HL-60/S4 (cell line): ENCODE data around the gene MPZ.

Experiments
- in situ Hi-C: fragments of 300-500 bp; cut with MboI; formaldehyde crosslinking; loops from 2 replicates; pipeline ENCODE4 v1.14.3; 2022; ENCODE audit warnings: low sequenced_read_pairs

Gene MPZ

DNA sequence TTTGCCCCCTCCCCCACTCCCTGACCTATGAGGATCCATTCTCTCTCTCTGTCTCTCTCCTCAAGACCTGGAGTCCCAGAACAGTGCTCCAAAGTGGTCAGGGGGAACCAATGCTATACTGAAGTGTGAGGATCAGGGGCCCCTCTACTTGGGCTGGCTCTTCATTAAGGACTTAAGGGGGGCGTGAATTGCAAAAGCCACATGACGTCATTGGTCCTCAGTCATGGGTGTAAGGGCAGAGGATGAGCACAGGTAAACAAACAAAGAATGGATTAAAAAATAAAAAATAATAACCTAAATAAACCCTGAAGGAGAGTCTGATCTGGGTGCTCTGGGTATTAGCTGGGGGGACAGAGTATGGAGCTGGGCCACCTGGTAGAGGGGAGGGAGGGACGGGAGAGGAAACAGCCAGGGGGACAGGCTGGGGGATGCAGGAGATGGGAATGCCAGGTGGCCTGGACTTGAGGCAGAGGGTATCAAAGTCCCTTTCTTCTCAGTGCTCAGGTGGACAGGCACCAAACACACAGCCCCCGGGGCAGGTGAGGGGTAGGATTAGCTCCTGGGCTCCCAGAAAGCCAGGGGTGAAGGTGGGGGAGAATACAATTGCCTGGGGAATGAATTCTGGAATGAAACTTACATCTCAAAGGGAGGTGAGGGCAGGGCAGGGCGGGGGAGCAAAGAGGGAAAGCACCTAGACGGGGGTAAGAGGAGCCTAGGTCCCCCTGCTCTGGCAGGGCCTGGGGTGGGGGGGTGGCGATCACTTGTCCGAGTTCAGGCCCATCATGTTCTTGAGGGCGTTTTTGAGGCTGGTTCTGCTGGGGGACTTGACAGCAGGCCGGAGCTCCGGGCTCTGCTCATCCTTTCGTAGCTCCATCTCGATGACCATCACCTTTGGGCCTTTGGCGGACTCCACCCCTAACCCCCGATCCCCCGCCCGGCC is 4.6 kb downstream of the MPZ start:
- in situ Hi-C loops, result no loop called here

DNA sequence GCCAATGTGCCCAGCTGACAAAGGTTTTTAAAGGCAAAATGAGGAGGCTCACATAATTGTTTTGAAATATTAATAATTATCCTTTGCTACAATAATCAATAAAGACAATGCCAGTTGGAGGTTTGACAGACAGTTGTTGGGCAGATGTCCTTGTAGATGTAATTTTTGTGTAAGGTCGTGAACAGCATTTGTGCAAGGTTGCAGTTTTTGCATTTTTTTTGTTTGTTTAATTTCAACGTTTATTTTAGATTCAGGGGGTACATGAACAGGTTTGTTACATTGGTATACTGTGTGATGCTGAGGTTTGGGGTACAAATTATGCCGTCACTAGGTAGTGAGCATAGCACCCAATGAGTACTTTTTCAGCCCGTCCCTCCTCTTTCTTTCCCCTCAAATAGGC is 9.3 kb downstream of the MPZ start:
- in situ Hi-C loops, result no loop called here

DNA sequence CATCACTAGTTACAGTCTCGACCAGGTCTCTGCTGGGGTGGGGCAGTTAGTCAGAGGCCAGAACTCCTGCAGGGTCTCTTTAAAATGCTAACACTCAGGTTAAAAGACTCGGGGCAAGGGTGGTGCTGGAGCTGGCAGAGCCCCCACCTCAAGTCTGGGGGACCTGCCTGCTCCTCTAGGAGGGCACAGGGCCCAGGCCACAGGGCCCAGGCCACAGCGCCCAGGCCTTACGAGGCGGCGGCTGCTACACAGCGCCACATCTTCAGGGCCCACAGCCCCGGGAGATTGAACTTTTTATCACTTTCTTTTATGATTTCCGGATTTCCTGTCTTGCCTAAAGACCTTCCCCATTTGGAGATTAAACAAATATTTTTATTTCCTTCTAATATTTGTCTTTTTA is 10.4 kb downstream of the MPZ start:
- in situ Hi-C loops, result no loop called here

DNA sequence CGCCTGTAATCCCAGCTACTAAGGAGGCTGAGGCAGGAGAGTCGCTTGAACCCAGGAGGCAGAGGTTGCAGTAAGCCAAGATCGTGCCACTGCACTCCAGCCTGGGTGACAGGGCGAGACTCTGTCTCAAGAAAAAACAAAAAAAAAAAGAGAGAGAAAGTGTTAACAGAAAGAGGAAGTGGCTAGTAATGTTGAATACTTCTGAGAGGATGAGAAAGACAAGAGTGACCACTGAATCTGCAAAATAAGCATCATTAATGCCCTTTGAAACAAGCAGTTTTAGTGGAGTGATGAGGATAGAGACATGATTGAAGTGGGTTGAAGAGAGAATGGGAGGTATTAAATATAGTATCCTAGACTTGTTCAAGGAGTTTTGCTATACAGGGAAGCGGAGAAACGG is 11.7 kb downstream of the MPZ start:
- in situ Hi-C loops, result no loop called here

DNA sequence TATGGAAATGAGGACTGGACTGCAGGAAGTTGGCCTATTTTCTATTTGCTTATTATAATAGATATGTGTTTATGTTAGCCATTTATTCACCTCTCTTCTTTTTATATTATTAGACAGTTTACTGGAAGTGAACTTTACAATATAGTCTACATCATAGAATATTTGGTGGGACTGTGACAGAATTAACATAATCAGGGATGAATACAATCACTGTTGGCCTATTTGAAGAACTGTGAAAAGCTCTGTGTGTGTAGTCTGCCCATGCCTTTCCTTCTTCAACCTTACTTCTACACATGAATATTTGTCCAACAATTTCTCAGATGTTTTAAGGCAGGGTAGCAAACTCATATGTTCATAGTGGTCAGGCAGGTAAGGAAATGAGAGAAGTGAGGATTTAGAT is 12.4 kb downstream of the MPZ start:
- in situ Hi-C loops, result no loop called here

DNA sequence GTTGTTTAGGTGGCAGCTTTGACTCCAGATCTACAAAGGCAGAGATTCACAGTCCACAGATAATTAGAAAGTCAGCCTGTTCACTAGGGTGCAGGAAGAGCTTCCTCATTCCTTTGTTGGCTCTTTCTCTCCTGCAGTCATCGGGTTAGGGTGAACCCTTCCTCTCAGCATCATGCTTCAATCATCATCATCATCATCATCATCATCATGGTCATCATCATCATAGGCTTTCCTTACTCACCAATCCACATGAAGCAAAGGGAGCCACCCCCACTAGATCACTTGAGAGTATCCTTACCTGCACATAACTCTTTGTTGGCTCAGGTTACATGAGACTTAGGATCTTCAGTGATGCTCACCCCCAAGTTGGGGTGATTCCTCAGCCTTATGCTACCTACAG is 19.0 kb downstream of the MPZ start:
- in situ Hi-C loops, result loop anchor here (5.0 kb wide), 1 partner anchor 63 kb away; the partner anchor contains the start of gene TOMM40L

DNA sequence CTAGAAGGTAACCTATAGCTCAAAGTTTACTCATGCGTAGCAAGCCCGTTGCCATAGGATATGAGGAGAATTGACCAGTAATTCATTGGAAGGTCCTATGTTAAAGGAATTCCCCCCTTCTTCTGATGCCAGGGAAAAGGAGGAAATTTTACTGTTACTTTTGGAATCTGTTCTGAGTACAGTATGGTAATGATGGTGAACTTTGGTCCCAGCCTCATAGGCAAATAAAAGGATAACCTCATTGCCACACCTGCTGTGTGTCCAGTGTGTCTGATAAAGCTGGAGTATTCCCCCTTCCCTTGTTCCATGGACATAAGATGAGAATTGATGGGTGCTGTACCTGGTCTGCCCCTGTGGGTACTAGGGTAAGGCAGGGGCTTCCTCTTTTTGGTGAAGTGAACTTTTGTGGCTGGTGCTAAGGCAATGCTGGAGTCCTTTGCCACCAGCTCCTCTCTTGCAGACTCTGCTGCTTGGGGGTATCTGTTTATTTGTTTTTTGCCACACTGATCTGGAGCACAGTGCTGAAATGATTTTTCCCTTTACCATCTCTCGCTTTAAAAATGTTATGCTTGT is 22.2 kb downstream of the MPZ start:
- in situ Hi-C loops, result no loop called here

DNA sequence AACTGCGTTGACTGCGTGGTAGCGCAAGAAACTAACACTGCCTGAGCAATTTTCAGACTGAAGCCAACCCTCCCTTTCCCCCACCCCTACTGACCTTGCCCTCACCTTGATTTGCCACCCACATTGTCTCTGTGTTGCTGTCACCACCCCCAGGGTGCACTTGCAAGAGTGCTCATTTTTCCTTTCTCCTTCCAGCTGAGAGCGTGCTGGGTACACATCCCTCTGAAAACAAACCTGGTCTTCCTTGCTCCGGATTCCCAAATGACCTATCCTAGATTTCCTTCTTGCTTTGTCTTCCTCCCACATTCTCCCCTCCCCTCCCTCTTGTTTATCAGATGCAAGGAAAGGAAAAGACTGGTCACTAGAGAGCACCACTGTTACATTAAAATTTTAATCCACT is 24.2 kb downstream of the MPZ start:
- in situ Hi-C loops, result no loop called here

DNA sequence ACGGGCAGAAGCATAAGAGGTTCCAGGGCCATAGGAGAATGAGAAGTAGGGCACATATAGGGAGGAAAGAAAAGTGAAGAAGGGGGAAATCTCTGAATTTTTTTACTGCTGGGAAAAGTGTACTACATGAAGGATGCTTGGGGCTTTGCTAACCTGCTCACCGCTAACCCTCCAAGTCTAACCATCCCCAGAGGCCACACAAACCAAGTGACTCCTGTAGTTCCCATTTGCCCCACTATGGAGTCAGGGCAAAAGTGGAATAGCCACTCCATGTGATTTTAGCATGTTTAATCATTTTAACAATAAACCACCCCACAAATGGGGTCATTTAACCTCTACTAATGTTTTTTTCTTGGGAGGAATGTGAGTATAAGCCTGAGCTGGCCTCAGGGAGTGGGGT is 24.7 kb downstream of the MPZ start:
- in situ Hi-C loops, result no loop called here

DNA sequence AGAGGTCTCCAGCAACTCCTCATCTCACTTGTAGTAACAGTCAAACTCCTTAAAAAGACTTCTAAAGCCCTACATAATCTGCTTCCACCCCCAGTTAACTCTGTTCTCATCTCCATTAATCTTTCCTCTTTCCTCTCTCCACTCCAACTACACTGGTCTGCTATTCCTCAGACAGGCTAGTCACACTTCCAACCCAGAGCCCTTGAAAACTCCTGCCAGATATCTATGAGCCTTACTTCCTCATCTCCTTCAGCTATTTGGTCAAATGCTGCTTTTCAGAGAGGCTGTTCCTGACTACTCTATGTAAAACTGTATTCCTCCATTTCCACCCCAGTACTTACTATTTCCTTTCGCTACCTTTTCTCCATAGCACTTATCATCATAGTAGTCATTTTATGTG is 26.8 kb downstream of the MPZ start:
- in situ Hi-C loops, result no loop called here

DNA sequence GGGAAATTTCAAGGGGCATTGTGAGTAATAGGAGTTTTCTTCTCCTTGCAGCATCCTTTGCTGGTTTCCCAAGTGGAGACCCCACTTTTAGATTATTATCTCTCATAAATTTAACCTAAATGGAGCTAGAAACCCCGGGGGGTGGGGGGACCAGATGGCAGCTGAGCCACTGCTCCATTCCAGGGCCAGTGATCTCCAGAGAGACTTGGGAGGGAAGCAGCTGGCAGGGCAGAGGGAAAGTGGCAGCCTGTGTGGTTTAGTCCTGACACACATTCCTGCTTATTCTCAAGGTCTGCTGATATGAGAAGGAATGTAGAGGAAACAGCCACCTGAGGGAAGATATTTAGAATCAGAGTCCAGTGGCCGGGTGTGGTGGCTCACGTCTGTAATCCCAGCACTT is 34.9 kb downstream of the MPZ start:
- in situ Hi-C loops, result no loop called here

DNA sequence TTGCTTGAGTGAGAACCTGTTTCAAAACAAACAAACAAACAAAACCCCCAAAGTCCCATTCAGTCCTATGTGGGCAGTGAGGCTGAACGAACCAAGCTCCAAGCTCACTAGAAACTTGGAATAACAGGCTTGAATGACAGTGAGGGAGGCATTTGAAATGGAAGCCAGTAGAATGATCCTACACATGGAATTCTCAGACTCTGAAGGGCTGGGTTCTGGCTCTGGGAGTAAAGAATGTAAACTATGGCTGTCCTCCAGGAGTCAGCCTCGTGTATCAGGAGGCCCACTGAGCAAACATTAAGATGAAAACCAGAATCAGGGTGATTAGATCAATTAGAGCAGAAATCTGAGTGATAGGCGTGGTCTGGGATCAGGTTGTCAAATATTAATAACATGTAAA is 36.4 kb downstream of the MPZ start:
- in situ Hi-C loops, result no loop called here

DNA sequence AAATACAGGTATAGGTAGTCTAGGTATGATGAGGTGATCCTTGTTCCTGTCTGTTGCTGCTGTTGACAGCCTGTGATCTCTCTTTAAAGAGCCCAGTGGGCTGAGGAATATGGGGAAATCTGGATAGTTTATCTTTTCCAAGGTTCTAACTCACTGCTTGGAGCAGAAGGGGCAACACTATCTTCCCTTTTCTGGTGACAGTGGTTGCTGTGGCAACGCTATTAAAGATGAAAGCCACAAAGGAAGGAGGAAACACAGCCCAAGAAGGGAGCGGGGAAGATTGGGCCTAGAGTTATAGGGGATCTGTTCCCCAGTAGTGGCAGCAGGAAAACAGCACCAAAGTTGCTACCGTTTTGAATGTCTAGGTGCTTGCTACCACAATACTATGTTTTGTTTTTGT is 42.4 kb downstream of the MPZ start:
- in situ Hi-C loops, result no loop called here

DNA sequence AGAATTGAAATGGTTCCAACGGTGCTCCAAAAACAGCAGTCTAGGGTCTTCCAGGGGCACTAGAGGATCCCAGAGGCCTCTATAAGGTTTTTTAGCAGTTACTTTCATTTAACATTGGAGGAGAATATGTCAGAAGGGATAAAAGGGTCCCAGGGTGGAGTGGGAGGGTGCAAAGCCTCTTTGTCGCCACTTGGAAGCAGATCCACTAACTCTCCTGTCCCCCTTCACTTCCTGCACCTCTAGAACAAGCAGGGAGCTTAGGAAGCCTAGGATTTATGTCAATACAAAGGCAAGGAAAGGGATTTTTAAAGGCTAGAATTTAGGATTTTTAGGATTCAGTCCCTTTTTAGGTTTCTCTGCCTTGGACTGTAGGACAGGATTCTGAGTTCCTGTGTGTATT is 42.9 kb downstream of the MPZ start:
- in situ Hi-C loops, result no loop called here

DNA sequence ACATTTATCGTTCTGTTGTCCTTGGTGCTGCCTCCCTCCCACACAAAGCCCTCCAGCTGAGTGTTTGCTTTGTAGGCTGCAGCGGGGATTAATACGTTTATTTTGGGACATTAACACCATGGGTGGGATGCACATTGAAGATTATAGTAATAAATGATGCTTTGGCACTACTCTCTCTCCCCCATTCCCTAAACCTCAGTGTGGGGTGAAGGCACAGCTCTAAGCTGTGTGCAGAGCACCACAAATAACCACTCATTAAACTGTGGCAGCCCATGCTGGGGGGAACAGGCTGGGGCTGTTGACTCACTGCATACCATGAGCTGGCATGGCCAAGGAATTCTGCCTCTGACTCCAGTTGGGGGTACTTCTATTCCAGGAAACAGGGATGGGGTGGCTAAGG is 43.6 kb downstream of the MPZ start:
- in situ Hi-C loops, result no loop called here

DNA sequence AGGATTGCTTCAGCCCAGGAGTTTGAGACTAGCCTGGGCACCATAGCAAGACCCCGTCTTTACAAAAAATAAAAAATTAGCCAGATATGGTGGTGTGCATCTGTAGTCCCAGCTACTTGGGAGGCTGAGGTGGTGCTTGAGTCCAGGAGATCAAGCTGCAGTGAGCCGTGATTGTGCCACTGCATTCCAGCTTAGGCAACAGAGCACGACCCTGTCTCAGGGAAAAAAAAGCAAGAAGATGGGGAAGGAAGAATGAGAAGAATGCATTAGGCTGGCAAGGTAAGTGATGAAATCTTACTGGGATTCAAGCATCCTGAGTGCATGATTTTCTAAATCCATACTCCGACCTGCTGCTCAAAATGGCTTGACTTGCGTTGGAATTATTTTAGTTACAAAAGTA is 44.5 kb downstream of the MPZ start:
- in situ Hi-C loops, result no loop called here

DNA sequence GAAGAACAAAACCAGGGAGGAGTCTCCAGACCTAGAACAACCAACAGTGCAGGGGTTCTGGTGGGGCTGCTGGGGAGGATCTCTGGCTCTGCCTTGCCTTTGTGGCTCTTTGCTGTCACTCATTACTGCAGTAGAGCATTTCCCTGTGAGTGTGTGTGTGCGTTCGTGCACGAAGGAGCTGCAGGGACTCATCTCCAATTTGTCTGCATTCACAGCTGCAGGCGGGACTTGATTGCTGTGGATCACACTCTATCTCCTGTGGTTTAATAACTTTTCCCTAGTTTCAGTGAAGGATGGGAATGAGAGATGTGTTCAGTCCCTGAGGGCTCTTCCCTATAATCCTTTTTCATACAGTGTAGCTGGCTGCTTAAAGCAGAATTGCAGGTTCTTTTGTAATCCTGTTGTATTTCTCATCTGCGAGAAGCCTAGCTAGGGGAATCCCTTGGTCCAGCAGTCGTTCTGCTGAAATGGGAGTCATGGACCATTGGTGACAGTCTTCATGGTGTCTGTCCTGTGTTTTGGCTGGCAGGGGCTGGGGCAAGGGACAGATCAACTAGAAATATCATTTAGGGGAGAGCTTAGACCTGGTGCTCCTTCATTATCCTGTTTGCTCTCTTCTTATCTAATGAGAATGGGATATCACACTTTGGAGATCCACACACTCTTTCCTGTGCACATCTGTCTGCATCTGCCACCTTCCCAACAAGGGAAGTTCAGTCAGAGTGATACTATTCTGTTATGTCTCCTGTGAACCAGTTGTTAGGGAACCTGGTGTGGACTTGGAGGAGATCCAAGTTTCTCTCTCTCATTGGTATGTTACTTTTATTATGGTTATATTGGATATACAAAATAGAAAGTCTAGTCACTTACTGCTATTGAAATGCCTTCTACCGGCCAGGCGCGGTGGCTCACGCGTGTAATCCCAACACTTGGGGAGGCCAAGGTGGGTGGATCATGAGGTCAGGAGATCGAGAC is 48.2 kb downstream of the MPZ start:
- in situ Hi-C loops, result no loop called here

DNA sequence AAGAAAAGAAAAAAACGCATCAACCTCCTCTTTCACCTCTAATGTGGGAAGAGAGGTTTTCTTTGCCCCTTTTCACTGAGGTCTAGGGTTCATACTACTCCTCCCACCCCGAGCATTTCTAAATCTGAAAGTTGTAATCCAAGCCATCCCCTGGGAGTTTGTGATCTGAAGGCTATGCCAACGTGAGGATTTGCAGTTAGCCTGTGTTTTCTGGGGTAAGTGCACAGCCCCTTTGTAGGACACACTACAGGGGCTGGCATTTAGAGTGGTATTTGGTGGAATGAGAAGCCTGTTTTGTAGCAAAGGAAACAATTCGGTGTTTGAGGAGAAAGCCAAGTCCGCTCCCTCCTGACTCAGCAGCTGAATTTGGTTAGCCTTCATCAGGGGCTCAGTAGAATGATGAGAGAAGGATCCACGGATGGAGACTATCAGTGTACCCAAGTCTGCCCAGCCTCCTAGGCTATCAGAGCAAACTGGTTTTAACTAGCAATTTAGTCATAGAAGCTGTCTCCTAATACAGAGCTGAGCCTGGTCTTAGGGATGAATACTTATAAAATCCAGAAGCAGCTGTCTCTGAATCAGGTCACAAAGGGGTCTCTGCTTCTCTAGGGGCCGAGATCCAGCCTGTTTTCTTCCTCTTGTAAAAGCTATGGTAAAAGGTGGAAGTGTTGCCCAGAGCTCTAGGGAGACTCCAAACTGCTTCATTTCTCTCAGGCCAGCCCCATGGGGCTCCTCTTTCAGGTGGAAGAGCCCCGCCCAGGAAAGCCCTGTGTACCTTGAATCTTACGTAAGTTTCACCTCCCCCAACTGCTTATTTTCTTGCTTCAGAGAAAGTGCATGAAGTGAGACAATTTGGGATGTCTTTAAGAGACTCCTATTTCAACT is 49.1 kb downstream of the MPZ start:
- in situ Hi-C loops, result no loop called here

DNA sequence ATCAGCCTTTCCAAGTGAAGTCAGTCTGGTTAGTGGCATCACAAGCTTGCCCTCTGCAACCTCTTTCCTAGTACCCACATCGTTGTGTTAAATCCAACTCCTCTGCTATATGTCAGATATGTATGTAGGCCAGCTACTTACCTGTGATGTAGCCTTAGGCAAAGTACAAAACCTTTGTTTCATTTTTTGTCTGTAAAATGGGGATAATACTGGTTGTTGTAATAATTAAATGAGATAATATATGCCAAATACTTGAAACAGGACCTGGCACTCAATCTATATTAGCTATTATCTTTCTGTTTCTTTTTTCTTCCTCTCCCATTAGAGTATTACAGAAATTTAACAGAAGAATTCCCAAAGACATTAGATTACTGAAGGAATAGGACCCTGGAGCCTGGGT is 50.0 kb downstream of the MPZ start:
- in situ Hi-C loops, result no loop called here

DNA sequence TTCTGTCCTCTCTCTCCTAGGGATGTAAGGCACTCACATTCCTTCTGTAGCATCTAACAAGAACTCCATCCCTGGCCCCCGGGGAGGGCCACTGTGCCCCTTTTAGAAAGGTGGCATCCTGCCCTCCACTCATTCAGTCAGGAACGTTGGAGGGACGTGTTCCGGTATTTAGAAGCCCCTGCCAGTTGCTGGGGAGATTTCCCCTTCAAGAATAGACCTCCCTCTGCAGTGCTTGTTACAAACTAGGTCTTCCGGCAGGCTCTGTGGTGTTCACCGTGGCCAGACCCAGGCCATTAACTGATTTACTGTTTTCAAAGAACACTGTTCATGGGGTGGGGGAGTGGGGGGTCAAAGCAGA is 50.4 kb downstream of the MPZ start:
- in situ Hi-C loops, result no loop called here
